ENCODE results near the gene CCDC83. TPM values are rescaled to one million over a fixed set of nuclear protein-coding genes. Genes with fewer than 3 reads are reported as not detected.
"Not testable (repeated sequence)": the region's sequence is repeated elsewhere in the genome, so short reads cannot be mapped to it uniquely, and the experiment has no call there.

CCDC83 gene
- total RNA-seq, 1 experiment from 2014 or later, result not detected

DNA sequence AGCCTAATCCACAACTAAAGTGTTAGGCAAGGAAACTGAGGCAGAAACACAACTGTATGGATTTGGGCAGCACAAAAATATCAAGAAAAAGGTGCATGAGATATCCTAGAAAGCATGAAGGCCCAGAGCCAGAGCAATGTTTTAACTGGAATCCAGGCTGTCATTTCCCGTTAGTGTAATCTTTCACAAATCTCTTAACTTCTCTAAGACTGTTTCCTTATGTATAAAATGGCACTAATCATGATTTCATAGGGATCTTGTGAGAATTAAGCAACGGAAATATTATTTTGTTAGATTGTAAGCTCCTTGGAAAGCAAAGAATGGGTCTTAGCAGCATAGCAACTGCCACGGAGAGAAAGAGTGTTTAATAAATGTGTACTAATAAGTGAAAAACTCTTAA, 29.6 kb upstream of the CCDC83 start:
- Histone ChIP-seq H3K36me3 (no peaks in the 10 kb centered on the region), H3K4me1 (peaks cover 33% of the 10 kb centered on the region), H3K4me3 (no peak overlapping the region), H3K9me3 (replicated peaks) (no peaks in the 10 kb centered on the region; the same call in 1 of the 2 replicates), H3K27ac (no peak overlapping the region), H3K27me3 (no peaks in the 10 kb centered on the region)
- no peak for DNase-seq

- no peak overlapping the region for H3K27ac ChIP-seq
- no peaks in the 10 kb centered on the region for H3K36me3 ChIP-seq
- peak; percentile 67 to 68 for DNase-seq
- H3K27me3 ChIP-seq, result no peaks in the 10 kb centered on the region
- peaks cover 33% of the 10 kb centered on the region for H3K4me1 ChIP-seq
- H3K9me3 ChIP-seq (replicated peaks), result no peaks in the 10 kb centered on the region; the same call in 1 of the 2 replicates
- H3K4me3 ChIP-seq, result no peak overlapping the region
Measured at GRCh38 chr11:85826116-85826855, 28.9 kb upstream of the CCDC83 start.

DNA sequence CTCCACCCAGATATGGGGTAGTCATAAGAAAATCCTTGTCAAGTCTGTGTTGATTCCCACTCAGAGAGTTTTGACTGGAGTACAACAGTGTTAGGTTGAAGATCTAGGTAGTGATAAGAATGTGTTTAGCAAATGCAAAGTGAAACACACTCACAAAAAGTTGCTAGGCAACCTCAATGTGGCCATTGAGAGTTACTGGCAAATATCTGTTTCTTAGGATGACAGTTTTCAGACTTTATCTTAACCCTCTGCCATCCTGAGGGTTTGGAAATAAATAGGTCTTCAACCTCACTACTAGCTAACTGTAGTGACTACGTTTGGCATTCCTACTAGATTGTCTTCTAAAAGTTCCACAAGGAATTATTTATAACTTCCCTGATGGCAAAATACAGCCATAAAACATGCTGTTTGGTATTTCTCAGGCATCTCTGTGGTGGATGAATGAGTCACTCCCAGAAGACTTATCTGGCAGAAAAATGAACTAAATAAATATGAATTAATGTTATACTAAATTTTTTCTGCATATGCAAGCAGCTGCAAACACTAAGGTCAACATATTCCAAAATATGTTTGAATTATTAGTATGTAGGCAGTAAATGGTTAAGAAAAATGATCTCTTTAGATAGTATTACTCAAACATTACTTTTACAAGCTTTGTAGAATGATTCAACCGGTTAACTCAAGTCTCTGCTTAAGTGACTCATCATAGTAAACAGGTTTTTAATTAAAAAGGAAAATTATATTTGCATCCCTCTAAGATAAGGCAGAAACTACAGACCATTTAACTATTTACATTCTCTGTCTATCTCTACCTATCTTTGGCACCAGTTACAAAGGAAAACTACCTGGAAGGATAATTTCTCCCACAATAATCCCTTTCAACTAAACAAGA, 27.2 kb upstream of the CCDC83 start:
- no peaks in the 10 kb centered on the region for H3K36me3 ChIP-seq
- H3K27me3 ChIP-seq, result no peaks in the 10 kb centered on the region
- no peaks in the 10 kb centered on the region; the same call in 1 of the 2 replicates for H3K9me3 ChIP-seq (replicated peaks)
- no peak for DNase-seq
- H3K4me3 ChIP-seq, result no peak overlapping the region
- H3K4me1 ChIP-seq, result peaks cover 27% of the 10 kb centered on the region
- no peak overlapping the region; the same call in 1 of the 2 replicates for H3K27ac ChIP-seq

- no peak overlapping the region; the same call in 1 of the 2 replicates for H3K27ac ChIP-seq
- DNase-seq, result no peak
- no peaks in the 10 kb centered on the region; the same call in 1 of the 2 replicates for H3K9me3 ChIP-seq (replicated peaks)
- no peaks in the 10 kb centered on the region for H3K27me3 ChIP-seq
- no peak overlapping the region for H3K4me3 ChIP-seq
- H3K4me1 ChIP-seq, result peaks cover 22% of the 10 kb centered on the region
- H3K36me3 ChIP-seq, result no peaks in the 10 kb centered on the region
Measured at GRCh38 chr11:85828640-85828978, 26.6 kb upstream of the CCDC83 start.

- no peak for DNase-seq
- H3K4me1 ChIP-seq, result peaks cover 16% of the 10 kb centered on the region
- H3K36me3 ChIP-seq, result no peaks in the 10 kb centered on the region
- no peaks in the 10 kb centered on the region for H3K27me3 ChIP-seq
- H3K9me3 ChIP-seq (replicated peaks), result no peaks in the 10 kb centered on the region; the same call in 1 of the 2 replicates
- H3K27ac ChIP-seq, result no peak overlapping the region
- H3K4me3 ChIP-seq, result no peak overlapping the region
Measured at GRCh38 chr11:85829172-85829571, 26.0 kb upstream of the CCDC83 start.

GRCh38 chr11:85831050-85831449, 24.1 kb upstream of the CCDC83 start:
- Histone ChIP-seq H3K9me3 (replicated peaks) (peaks cover 4% of the 10 kb centered on the region; the same call in 1 of the 2 replicates), H3K4me3 (no peak overlapping the region), H3K4me1 (peaks cover 13% of the 10 kb centered on the region), H3K36me3 (no peaks in the 10 kb centered on the region), H3K27me3 (no peaks in the 10 kb centered on the region), H3K27ac (no peak overlapping the region)
- no peak for DNase-seq

DNA sequence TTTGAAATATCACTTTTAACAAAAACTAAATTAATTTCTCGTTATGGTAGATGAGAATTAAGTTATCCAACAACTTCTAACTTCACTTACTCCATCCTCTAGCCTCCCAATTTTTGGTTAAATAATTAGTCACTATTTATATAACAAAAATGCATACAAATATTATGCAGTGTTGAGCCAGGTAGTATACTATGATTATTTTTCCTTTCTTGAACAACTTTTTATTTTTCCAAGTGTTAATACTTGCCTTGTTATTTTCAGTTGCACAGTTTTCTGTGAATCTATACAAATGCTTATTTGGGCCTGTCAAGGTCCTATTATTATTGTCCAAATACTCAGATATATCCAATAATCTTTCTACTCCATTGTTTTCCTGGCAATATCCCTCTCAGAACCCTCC, 19.9 kb upstream of the CCDC83 start:
- Histone ChIP-seq H3K9me3 (replicated peaks) (0 out of 2 replicates have a peak, but pooled peaks cover 4% of the 10 kb centered on the region), H3K4me3 (no peak overlapping the region), H3K4me1 (no peaks in the 10 kb centered on the region), H3K36me3 (no peaks in the 10 kb centered on the region), H3K27ac (no peak overlapping the region), H3K27me3 (no peaks in the 10 kb centered on the region)
- no peak for DNase-seq

GRCh38 chr11:85835729-85836128, 19.5 kb upstream of the CCDC83 start:
- H3K36me3 ChIP-seq, result no peaks in the 10 kb centered on the region
- no peak overlapping the region for H3K27ac ChIP-seq
- no peak overlapping the region for H3K4me3 ChIP-seq
- H3K4me1 ChIP-seq, result no peaks in the 10 kb centered on the region
- no peaks in the 10 kb centered on the region for H3K27me3 ChIP-seq
- DNase-seq, result no peak
- 0 out of 2 replicates have a peak, but pooled peaks cover 4% of the 10 kb centered on the region for H3K9me3 ChIP-seq (replicated peaks)

GRCh38 chr11:85840932-85841331, 14.3 kb upstream of the CCDC83 start:
- H3K27me3 ChIP-seq; H3K9me3 ChIP-seq (replicated peaks); H3K27ac ChIP-seq; H3K4me1 ChIP-seq; H3K36me3 ChIP-seq; H3K4me3 ChIP-seq; DNase-seq: not testable (repeated sequence)

- H3K36me3 ChIP-seq, result no peaks in the 10 kb centered on the region
- no peaks in the 10 kb centered on the region for H3K27me3 ChIP-seq
- DNase-seq, result no peak
- peaks cover 4% of the 10 kb centered on the region; the same call in 1 of the 2 replicates for H3K9me3 ChIP-seq (replicated peaks)
- H3K4me1 ChIP-seq, result no peaks in the 10 kb centered on the region
- no peak overlapping the region for H3K4me3 ChIP-seq
- H3K27ac ChIP-seq, result no peak overlapping the region
Measured at GRCh38 chr11:85843929-85844328, 11.3 kb upstream of the CCDC83 start.

DNA sequence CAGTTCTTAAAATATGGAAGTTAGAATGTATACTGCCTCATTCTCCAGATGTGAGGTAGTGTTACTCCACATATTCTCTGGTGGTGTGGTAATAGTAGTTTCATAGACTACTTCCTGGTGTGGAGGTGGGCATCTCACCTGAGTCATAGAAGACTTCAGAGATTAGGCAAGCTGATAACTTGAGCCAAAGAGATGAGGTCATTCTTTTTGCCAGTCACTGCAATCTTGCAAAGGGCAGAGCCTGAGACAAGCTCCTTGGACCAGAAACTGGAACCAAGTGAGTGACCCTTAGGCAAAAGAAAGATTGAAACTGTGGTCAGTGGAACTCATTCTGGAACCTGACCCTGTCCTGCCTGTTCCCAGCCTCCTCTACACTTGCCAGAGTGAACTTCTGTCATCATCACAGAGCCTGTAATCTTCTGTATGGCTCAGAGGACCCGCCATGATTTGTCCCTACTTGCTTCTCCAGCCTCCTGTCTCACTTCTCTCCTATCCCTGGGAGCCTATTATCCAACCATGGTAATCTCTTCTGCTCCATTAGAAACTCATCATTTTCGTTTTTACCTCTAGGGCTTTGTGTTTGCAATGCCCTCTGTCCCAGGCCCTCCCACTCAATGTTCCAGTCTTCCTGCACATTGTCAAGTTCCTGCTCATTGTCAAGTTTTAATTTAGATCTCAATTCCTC, 10.6 kb upstream of the CCDC83 start:
- no peak overlapping the region for H3K27ac ChIP-seq
- no peak for DNase-seq
- no peaks in the 10 kb centered on the region for H3K4me1 ChIP-seq
- peaks cover 4% of the 10 kb centered on the region; the same call in 1 of the 2 replicates for H3K9me3 ChIP-seq (replicated peaks)
- no peaks in the 10 kb centered on the region for H3K36me3 ChIP-seq
- no peak overlapping the region for H3K4me3 ChIP-seq
- no peaks in the 10 kb centered on the region for H3K27me3 ChIP-seq

- peaks cover 5% of the 10 kb centered on the region; the same call in 1 of the 2 replicates for H3K9me3 ChIP-seq (replicated peaks)
- H3K36me3 ChIP-seq, result no peaks in the 10 kb centered on the region
- H3K27ac ChIP-seq, result no peak overlapping the region
- no peaks in the 10 kb centered on the region for H3K4me1 ChIP-seq
- H3K4me3 ChIP-seq, result no peak overlapping the region
- no peak for DNase-seq
- no peaks in the 10 kb centered on the region for H3K27me3 ChIP-seq
Measured at GRCh38 chr11:85845124-85845631, 10.0 kb upstream of the CCDC83 start.

DNA sequence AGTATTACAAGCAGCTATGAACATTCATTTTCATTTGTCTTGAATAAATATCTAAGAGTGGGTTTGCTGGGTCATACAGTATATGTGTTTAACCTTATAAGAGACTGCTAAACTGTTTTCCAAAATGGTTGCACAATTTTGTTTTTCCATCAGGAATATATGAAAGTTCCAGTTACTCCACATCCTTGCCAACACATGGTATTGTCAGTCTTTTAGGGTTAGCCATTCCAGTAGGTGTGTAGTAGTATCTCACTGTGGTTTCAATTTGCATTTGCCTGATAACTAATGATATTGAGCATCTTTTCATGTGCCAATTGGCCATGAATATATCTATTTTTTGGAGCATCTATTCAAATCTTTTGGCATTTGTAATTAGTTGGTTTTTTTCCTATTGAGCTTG, 7.7 kb upstream of the CCDC83 start:
- Histone ChIP-seq H3K4me1 (no peaks in the 10 kb centered on the region), H3K36me3 (no peaks in the 10 kb centered on the region), H3K4me3 (no peak overlapping the region), H3K27ac (no peak overlapping the region), H3K27me3 (no peaks in the 10 kb centered on the region), H3K9me3 (replicated peaks) (0 out of 2 replicates have a peak, but pooled peaks cover 3% of the 10 kb centered on the region)
- no peak for DNase-seq

- Histone ChIP-seq H3K36me3 (no peaks in the 10 kb centered on the region), H3K27me3 (no peaks in the 10 kb centered on the region), H3K9me3 (replicated peaks) (0 out of 2 replicates have a peak, but pooled peaks cover 3% of the 10 kb centered on the region), H3K27ac (no peak overlapping the region), H3K4me1 (no peaks in the 10 kb centered on the region), H3K4me3 (no peak overlapping the region)
- DNase-seq, result no peak
Measured at GRCh38 chr11:85848006-85848405, 7.2 kb upstream of the CCDC83 start.

Measured in SJCRH30 (cell line).